ENCODE measurements around the gene SMKR1. TPM values are rescaled to one million over a fixed set of nuclear protein-coding genes. Genes with fewer than 3 reads are reported as not detected.

Gene SMKR1
- polyA plus RNA-seq, 2 of the 4 experiments (the other 2 are of a cell fraction), result 12.2 to 13.6 TPM

- H3K9me3 ChIP-seq, result peaks cover 9% of the 10 kb centered on the region; the same call in 1 of the 3 replicates
- H3K4me2 ChIP-seq, result no peak overlapping the region
- FAIRE-seq, result no peak
- ChIA-PET POLR2A (interaction anchor here (1.2 kb wide), 1 partner anchor 14 kb away, joined by 3 read pairs; no protein-coding TSS in a partner anchor), CTCF (interaction anchor here (0.5 to 2.4 kb wide), 10 partner anchors 14 to 258 kb away, joined by 3 to 9 read pairs (median 4); no protein-coding TSS in a partner anchor)
- H3K4me3 ChIP-seq, result no peak overlapping the region
- H3K4me1 ChIP-seq, result no peaks in the 10 kb centered on the region
- no peak for TF ChIP-seq E2F6 (IDR thresholded peaks at IDR 0.05; ENCODE audit: borderline replicate concordance, low read depth)
- TF ChIP-seq BCL3 (IDR thresholded peaks at IDR 0.05), result no peak
- no peak for TF ChIP-seq FOSB (CRISPR knock-in tag; IDR thresholded peaks at IDR 0.05)
- TF ChIP-seq PHF8 (IDR thresholded peaks at IDR 0.05; ENCODE audit: borderline replicate concordance, low read depth), result no peak
- no peak for TF ChIP-seq ATOH8 (CRISPR knock-in tag; IDR thresholded peaks at IDR 0.05; ENCODE audit: low read depth)
- TF ChIP-seq ZFP36 (IDR thresholded peaks at IDR 0.05; ENCODE audit: borderline replicate concordance, partially characterized antibody), result no peak
- TF ChIP-seq ESRRA (IDR thresholded peaks at IDR 0.05; ENCODE audit: borderline replicate concordance, low read length), result no peak
- no peak for TF ChIP-seq CHD2 (IDR thresholded peaks at IDR 0.05; ENCODE audit: low read length, partially characterized antibody)
- no peak for TF ChIP-seq EHF (CRISPR knock-in tag; IDR thresholded peaks at IDR 0.05)
- TF ChIP-seq KDM1A (IDR thresholded peaks at IDR 0.05; ENCODE audit: low read depth), result no peak
- TF ChIP-seq RARB (CRISPR knock-in tag; IDR thresholded peaks at IDR 0.05), result no peak
- TF ChIP-seq CHD4 (IDR thresholded peaks at IDR 0.05; ENCODE audit: borderline replicate concordance), result no peak
- TF ChIP-seq FOSL2 (IDR thresholded peaks at IDR 0.05), result no peak
- TF ChIP-seq FOSL2 (CRISPR knock-in tag; IDR thresholded peaks at IDR 0.05), result no peak
- TF ChIP-seq HOXA7 (CRISPR knock-in tag; IDR thresholded peaks at IDR 0.05), result no peak
- TF ChIP-seq HMGXB4 (CRISPR knock-in tag; IDR thresholded peaks at IDR 0.05; ENCODE audit: borderline replicate concordance), result no peak
- no peak for TF ChIP-seq GATA3 (IDR thresholded peaks at IDR 0.05; ENCODE audit: borderline replicate concordance)
- TF ChIP-seq CBX8 (IDR thresholded peaks at IDR 0.05), result no peak
- TF ChIP-seq PBX3 (IDR thresholded peaks at IDR 0.05), result no peak
- H3K27ac ChIP-seq, result no peak overlapping the region
- WGBS (ENCODE audit: missing lambda C conversion rate), result 85% methylated on average over 1 of the region's 1 CpG
- ATAC-seq, result no peak
- no peak for DNase-seq (ENCODE audit: low read depth in 1 of 2, low spot score in 1 of 2)
These were observed 48.7 kb upstream of the SMKR1 start for GRCh38 chr7:129453510-129454248.

GRCh38 chr7:129454249-129454551 lies 48.1 kb upstream of the SMKR1 start:
- ChIA-PET CTCF (interaction anchor here (0.5 to 2.4 kb wide), 6 partner anchors 17 to 258 kb away, joined by 3 to 9 read pairs (median 3); no protein-coding TSS in a partner anchor), POLR2A (no interaction called here)
- Histone ChIP-seq H3K4me3 (no peak overlapping the region), H3K9me3 (peaks cover 4% of the 10 kb centered on the region; the same call in 1 of the 3 replicates), H3K27ac (no peak overlapping the region), H3K4me2 (no peak overlapping the region), H3K4me1 (no peaks in the 10 kb centered on the region)
- WGBS (ENCODE audit: missing lambda C conversion rate), result 89% methylated on average over 4 of the region's 4 CpGs
- no peak for DNase-seq (ENCODE audit: low read depth in 1 of 2, low spot score in 1 of 2)
- ATAC-seq, result no peak
- no peak for FAIRE-seq
- TF ChIP-seq RARB (CRISPR knock-in tag; IDR thresholded peaks at IDR 0.05) (no peak), ATOH8 (CRISPR knock-in tag; IDR thresholded peaks at IDR 0.05; ENCODE audit: low read depth) (no peak), TP53 (CRISPR knock-in tag; IDR thresholded peaks at IDR 0.05) (no peak), FOXS1 (CRISPR knock-in tag; IDR thresholded peaks at IDR 0.05) (no peak), HMGXB4 (CRISPR knock-in tag; IDR thresholded peaks at IDR 0.05; ENCODE audit: borderline replicate concordance) (no peak), NFE2L2 (conservative IDR thresholded peaks at IDR 0.05; ENCODE audit: low read length) (no peak), JUN (IDR thresholded peaks at IDR 0.05) (no peak), NPAS2 (CRISPR knock-in tag; IDR thresholded peaks at IDR 0.05; ENCODE audit: borderline replicate concordance) (no peak), RCOR1 (IDR thresholded peaks at IDR 0.05; ENCODE audit: low read depth, low read length) (no peak), PBX3 (IDR thresholded peaks at IDR 0.05) (no peak), HES2 (IDR thresholded peaks at IDR 0.05) (no peak)
